Measurements from ENCODE around the gene MAGED2.
"Not testable (repeated sequence)": the region's sequence is repeated elsewhere in the genome, so short reads cannot be mapped to it uniquely, and the experiment has no call there.

MAGED2 gene, protein sequence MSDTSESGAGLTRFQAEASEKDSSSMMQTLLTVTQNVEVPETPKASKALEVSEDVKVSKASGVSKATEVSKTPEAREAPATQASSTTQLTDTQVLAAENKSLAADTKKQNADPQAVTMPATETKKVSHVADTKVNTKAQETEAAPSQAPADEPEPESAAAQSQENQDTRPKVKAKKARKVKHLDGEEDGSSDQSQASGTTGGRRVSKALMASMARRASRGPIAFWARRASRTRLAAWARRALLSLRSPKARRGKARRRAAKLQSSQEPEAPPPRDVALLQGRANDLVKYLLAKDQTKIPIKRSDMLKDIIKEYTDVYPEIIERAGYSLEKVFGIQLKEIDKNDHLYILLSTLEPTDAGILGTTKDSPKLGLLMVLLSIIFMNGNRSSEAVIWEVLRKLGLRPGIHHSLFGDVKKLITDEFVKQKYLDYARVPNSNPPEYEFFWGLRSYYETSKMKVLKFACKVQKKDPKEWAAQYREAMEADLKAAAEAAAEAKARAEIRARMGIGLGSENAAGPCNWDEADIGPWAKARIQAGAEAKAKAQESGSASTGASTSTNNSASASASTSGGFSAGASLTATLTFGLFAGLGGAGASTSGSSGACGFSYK

DNA sequence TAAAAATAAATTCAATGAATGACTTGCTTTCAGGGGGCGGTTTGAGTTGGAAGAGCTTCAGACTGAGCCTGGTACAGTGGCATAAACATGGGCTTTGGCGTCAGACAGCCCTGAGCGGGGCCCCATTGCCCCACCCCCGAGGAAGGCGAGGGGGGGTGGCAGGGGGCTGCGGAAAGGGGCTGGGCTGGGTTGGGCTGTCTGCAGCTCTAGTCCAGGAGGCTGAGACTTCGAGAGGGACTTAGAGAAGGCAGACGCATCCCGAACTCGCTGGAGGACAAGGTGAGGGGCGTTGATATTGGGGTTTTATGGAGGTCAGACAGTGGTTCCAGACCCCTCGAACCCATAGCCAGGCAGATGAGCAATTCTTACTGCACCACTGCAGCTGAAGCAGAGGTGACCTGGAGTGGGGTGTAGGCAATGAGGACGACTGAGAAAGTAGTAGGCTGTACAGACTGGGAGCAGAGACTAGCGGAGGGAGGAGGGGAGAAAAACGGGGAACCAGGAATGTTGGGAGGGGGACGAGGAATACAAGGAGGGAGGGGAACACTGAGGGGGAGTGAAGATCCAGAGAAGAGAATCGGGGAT lies at the start of gene MAGED2:
Gene MAGED2 (plus strand): TSS at position 222 of the 585 bp plus-strand sequence. CDS start 1,587 bp downstream, outside the sequence.
- DNase-seq (ENCODE audit: low read depth), result no peak

GRCh38 chrX:54758114-54759055 lies 49.2 kb upstream of the MAGED2 start:
- DNase-seq (ENCODE audit: low read depth), result no peak

GRCh38 chrX:54774391-54775094 lies 33.0 kb upstream of the MAGED2 start:
- DNase-seq (ENCODE audit: low read depth), result not testable (repeated sequence)

GRCh38 chrX:54776061-54776460 lies 31.5 kb upstream of the MAGED2 start:
- no peak for DNase-seq (ENCODE audit: low read depth)

DNA sequence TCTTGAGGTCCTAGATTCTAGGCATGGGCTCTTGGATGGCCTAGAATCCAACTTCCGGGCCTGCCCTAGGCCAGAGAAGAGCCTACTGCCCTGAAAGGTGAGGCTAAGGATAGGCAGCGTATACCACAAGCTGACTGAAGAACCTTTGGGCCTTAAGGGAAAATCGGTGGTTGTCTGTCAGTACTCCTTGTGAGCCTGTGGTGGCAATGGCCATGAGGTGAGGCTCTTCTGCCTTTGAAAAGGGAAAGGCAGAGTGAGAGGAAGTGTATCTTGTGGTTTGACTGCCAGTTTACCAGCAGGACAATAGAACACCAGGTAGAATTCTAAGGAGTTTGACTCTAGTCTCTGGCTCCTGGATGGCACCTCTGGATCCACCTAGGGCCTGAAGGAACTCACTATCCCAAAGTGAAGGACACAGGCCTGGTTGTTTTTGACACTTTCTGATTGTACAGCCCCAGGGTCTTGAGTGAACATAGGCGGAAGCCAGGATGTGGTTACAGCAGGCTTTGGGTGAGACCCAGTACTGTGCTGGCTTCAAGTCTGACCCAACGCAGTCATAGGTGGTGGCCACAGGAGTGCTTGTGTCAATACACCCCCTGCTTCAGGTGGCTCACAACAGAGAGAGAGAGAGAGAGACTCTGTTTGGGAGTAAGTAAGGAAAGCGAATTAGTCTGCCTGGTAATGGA lies 30.4 kb upstream of the MAGED2 start:
- no peak for DNase-seq (ENCODE audit: low read depth)

DNA sequence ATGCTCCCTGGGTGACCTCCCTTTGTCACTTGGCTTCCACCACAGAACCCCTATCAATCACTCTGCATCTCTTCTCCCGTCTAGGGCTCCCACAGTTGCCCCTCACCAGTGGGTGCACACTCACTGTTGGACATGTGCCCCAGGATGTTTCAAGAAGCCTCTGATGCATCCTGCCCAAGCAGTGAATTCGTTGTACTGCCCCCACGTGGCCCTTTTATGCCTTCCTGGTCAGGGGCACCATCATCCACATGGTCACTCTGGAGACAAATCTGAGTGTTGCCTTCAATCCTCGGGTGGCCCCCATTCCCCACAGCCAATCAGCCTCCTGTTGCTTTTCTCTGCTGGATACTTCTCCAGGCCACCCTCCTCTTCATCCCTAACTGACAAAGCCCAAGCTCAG lies 21.6 kb upstream of the MAGED2 start:
- DNase-seq (ENCODE audit: low read depth), result no peak

- DNase-seq (ENCODE audit: low read depth), result no peak
Measured at GRCh38 chrX:54786967-54787366, 20.6 kb upstream of the MAGED2 start.

- no peak for DNase-seq (ENCODE audit: low read depth)
Measured at GRCh38 chrX:54788446-54788845, 19.1 kb upstream of the MAGED2 start.

GRCh38 chrX:54789405-54789804 lies 18.1 kb upstream of the MAGED2 start:
- not testable (repeated sequence) for DNase-seq (ENCODE audit: low read depth)

- DNase-seq (ENCODE audit: low read depth), result no peak
Measured at GRCh38 chrX:54794028-54794427, 13.5 kb upstream of the MAGED2 start.

- DNase-seq (ENCODE audit: low read depth), result no peak
Measured at GRCh38 chrX:54794795-54795194, 12.8 kb upstream of the MAGED2 start.

GRCh38 chrX:54798137-54798536 lies 9.4 kb upstream of the MAGED2 start, which contains the start of gene ITIH6:
TSS of gene ITIH6 (minus strand) at chrX:54798255. CDS start at chrX:54798210, 45 bp downstream.
- DNase-seq (ENCODE audit: low read depth), result no peak

DNA sequence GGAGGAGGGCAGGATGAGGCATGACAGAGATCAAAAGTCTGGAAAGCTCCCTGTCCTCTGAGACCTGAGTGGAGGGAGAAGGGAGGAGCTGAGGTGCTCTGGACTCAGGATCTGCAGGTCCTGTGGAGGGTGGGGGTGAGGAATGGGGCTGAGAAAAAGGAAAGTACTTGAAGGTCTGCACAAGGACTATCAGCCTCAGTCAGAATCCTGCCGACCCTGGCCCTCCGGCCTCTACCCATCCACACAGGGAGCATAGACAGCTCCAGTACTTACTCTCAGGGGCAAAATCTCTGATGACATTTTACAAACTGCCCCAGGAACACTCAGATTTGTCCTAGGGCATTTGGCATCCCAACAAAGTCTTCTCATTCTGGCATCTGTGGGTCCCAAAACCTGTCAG lies 8.5 kb upstream of the MAGED2 start:
- DNase-seq (ENCODE audit: low read depth), result no peak

GRCh38 chrX:54808109-54808604 lies 612 bp downstream of the MAGED2 start:
- no peak for DNase-seq (ENCODE audit: low read depth)

- DNase-seq (ENCODE audit: low read depth), result peak; percentile 77
Measured at GRCh38 chrX:54808605-54809483, 1.3 kb downstream of the MAGED2 start.

GRCh38 chrX:54810532-54810931 lies 3.0 kb downstream of the MAGED2 start:
- DNase-seq (ENCODE audit: low read depth), result no peak

- DNase-seq (ENCODE audit: low read depth), result no peak
Measured at GRCh38 chrX:54811301-54811885, 3.8 kb downstream of the MAGED2 start.

DNA sequence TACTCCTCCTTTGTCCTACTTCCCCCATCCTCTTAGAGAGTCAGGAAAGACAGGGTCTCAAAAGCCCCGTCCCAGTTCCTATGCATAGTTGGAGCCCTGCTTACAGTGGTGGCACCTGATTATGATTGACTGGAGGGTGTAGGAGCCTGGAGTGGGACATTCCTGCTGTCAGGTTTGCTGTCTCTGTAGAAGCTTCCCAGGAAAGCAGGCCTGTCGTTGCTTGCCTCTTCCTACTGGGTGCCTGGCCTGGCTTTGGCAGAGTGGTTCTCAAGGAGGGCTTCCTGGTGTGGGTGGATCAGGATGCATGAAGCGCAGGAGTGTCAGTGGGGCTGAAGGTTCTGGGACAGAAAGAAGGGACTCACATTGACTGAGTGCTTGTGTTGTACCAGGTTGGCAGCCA lies 4.8 kb downstream of the MAGED2 start:
- no peak for DNase-seq (ENCODE audit: low read depth)

GRCh38 chrX:54817220-54817820 lies 9.8 kb downstream of the MAGED2 start:
- DNase-seq (ENCODE audit: low read depth), result no peak

Measured in GM04503 (cell line).